Measurements from ENCODE around the gene ATXN2L.
"Not testable (repeated sequence)": the region's sequence is repeated elsewhere in the genome, so short reads cannot be mapped to it uniquely, and the experiment has no call there.

ATXN2L gene

GRCh38 chr16:28872952-28873351, 50.2 kb downstream of the ATXN2L start:
- DNase-seq = no peak

GRCh38 chr16:28873543-28874201, 50.9 kb downstream of the ATXN2L start:
- DNase-seq = no peak

- DNase-seq = no peak
Measured at GRCh38 chr16:28874406-28874805, 51.6 kb downstream of the ATXN2L start.

GRCh38 chr16:28875134-28876018, 52.6 kb downstream of the ATXN2L start:
- DNase-seq = no peak

GRCh38 chr16:28876019-28876659, 53.3 kb downstream of the ATXN2L start:
- no peak for DNase-seq

GRCh38 chr16:28876973-28877654, 54.3 kb downstream of the ATXN2L start:
- no peak for DNase-seq

- DNase-seq = no peak
Measured at GRCh38 chr16:28877655-28878000, 54.8 kb downstream of the ATXN2L start.

GRCh38 chr16:28878083-28878926, 55.5 kb downstream of the ATXN2L start, which contains the start of gene ATP2A1:
Gene ATP2A1 (plus strand): TSS chr16:28878488. CDS start chr16:28878672, 184 bp downstream.
- no peak for DNase-seq

- DNase-seq = no peak
Measured at GRCh38 chr16:28879261-28879840, 56.6 kb downstream of the ATXN2L start.

GRCh38 chr16:28879841-28880588, 57.2 kb downstream of the ATXN2L start:
- peak; percentile 95 for DNase-seq

GRCh38 chr16:28880589-28880915, 57.8 kb downstream of the ATXN2L start:
- DNase-seq = peak; percentile 74

- DNase-seq = no peak
Measured at GRCh38 chr16:28880955-28881354, 58.2 kb downstream of the ATXN2L start.

GRCh38 chr16:28881565-28881964, 58.8 kb downstream of the ATXN2L start:
- not testable (repeated sequence) for DNase-seq

- DNase-seq = no peak
Measured at GRCh38 chr16:28882551-28883160, 59.9 kb downstream of the ATXN2L start.

- peak; percentile 79 for DNase-seq
Measured at GRCh38 chr16:28883221-28883996, 60.6 kb downstream of the ATXN2L start.

- no peak for DNase-seq
Measured at GRCh38 chr16:28884045-28884444, 61.2 kb downstream of the ATXN2L start.
